Measurements from ENCODE around the gene ZSWIM5. TPM values are rescaled to one million over a fixed set of nuclear protein-coding genes. Genes with fewer than 3 reads are reported as not detected.

Gene ZSWIM5
- total RNA-seq, 1 donor from 2014 or later = 4.1 TPM

GRCh38 chr1:45155957-45156356 lies 50.4 kb downstream of the ZSWIM5 start:
- intact Hi-C loops (cut with DNase I) = no loop called here
- Histone ChIP-seq H3K27me3 (no peaks in the 10 kb centered on the region), H3K36me3 (no peaks in the 10 kb centered on the region), H3K27ac (no peak overlapping the region), H3K9me3 (no peaks in the 10 kb centered on the region), H3K4me3 (no peak overlapping the region), H3K4me1 (no peaks in the 10 kb centered on the region)
- TF ChIP-seq CTCF (IDR thresholded peaks at IDR 0.05) = no peak
- no peak for ATAC-seq
- DNase-seq = no peak

DNA sequence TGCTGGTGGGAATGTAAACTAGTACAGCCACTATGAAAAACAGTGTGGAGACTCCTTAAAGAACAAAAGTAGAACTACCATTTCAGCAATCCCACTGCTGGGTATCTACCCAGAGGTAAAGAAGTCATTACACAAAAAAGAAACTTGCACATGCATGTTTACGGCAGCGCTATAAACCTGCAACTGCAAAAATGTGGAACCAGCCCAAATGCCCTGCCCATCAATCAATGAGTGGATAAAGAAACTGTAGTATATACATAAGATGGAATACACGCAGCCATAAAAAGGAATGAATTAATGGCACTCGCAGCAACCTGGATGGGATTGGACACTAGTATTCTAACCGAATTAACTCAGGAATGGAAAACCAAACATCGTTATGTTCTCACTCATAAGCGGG lies 51.0 kb downstream of the ZSWIM5 start:
- no peak for TF ChIP-seq CTCF (IDR thresholded peaks at IDR 0.05)
- Histone ChIP-seq H3K9me3 (no peaks in the 10 kb centered on the region), H3K4me3 (no peak overlapping the region), H3K27me3 (no peaks in the 10 kb centered on the region), H3K27ac (no peak overlapping the region), H3K36me3 (no peaks in the 10 kb centered on the region), H3K4me1 (no peaks in the 10 kb centered on the region)
- ATAC-seq (no peak), DNase-seq (no peak)
- intact Hi-C loops (cut with DNase I) = no loop called here

DNA sequence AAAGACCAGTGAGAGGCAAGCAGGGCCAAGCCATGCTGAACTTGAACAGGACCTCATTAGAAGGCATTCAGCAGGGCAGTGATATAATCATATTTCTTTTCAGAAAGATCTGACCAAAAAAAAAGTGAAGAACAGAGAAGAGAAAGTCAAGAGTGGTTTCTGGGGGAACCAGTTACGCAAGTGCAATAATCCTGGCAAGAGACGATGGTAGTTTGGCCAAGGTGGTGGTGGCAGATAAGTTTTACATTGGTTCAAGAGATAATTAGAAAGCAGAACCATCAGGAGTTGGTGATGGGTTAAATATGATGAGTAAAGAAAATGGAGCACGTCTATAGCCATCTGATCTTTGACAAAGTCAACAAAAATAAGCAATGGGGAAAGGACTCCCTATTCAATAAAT lies 54.3 kb downstream of the ZSWIM5 start:
- Histone ChIP-seq H3K36me3 (no peaks in the 10 kb centered on the region), H3K4me1 (no peaks in the 10 kb centered on the region), H3K4me3 (no peak overlapping the region), H3K9me3 (no peaks in the 10 kb centered on the region), H3K27me3 (no peaks in the 10 kb centered on the region), H3K27ac (no peak overlapping the region)
- ATAC-seq (no peak), DNase-seq (no peak)
- TF ChIP-seq CTCF (IDR thresholded peaks at IDR 0.05) = no peak
- intact Hi-C loops (cut with DNase I) = no loop called here

- Histone ChIP-seq H3K36me3 (no peaks in the 10 kb centered on the region), H3K27ac (no peak overlapping the region), H3K27me3 (no peaks in the 10 kb centered on the region), H3K4me3 (no peak overlapping the region), H3K9me3 (no peaks in the 10 kb centered on the region), H3K4me1 (no peaks in the 10 kb centered on the region)
- ATAC-seq (no peak), DNase-seq (no peak)
- intact Hi-C loops (cut with DNase I) = no loop called here
- no peak for TF ChIP-seq CTCF (IDR thresholded peaks at IDR 0.05)
These were observed 58.1 kb downstream of the ZSWIM5 start for GRCh38 chr1:45148209-45148825.

GRCh38 chr1:45146833-45147232 lies 59.6 kb downstream of the ZSWIM5 start:
- ATAC-seq (no peak), DNase-seq (no peak)

More at GRCh38 chr1:45146833-45147232, 59.6 kb downstream of the ZSWIM5 start:
- H3K36me3 ChIP-seq = no peaks in the 10 kb centered on the region
- no peaks in the 10 kb centered on the region for H3K4me1 ChIP-seq
- no peaks in the 10 kb centered on the region for H3K9me3 ChIP-seq
- no peaks in the 10 kb centered on the region for H3K27me3 ChIP-seq
- TF ChIP-seq CTCF (IDR thresholded peaks at IDR 0.05) = no peak
- H3K27ac ChIP-seq = no peak overlapping the region
- intact Hi-C loops (cut with DNase I) = no loop called here
- no peak overlapping the region for H3K4me3 ChIP-seq

Measured in upper lobe of right lung (tissue), 1 donor.